ENCODE results near the gene IGF2BP2. TPM values are rescaled to one million over a fixed set of nuclear protein-coding genes. Genes with fewer than 3 reads are reported as not detected.
A peak's percentile ranks its signal among the peaks of the same experiment; 100 is the strongest.

IGF2BP2 gene
- total and polyA plus RNA-seq, 2 of the 4 experiments (the other 2 are of a cell fraction), result 23.4 to 88.2 TPM

DNA sequence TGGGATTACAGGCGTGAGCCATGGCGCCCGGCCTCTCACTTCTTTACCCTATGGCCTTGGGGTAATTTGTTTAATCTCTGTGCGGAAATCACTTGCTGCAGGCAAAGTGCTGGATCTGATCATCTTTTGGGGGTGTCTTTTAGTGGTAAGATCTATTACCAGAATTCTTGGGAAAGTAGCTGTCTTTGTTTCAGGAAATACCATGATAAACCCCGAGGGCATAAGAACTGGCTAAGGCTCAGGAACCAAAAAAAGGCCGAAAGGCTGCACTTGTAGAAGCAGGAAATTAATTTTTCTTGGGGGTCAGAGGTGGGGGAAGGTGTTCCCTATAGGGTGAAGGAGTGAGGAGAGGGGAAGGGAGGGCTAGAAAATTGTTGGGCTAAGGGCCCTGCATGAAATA lies 22.7 kb upstream of the IGF2BP2 start:
- H4K20me1 ChIP-seq (ENCODE audit: insufficient read depth, low read length), result no peaks in the 10 kb centered on the region
- in situ Hi-C loops (cut with MboI; ENCODE audit: low sequenced_read_pairs) (no loop called here), dilution Hi-C loops (cut with HindIII; ENCODE audit: low sequenced_read_pairs, unreplicated experiment) (no loop called here), intact Hi-C loops (cut with micrococcal nuclease) (no loop called here)
- ChIA-PET CTCF (no interaction called here), POLR2A (ENCODE audit: unreplicated experiment) (no interaction called here)
- no peak overlapping the region for H3K4ac ChIP-seq (ENCODE audit: low read depth, low read length)
- no peak overlapping the region for H4K8ac ChIP-seq (ENCODE audit: low read depth in 2 of 2, low read length in 2 of 2)
- H3K9me1 ChIP-seq (ENCODE audit: insufficient read depth, low read length), result no peaks in the 10 kb centered on the region
- no peak overlapping the region for H2BK120ac ChIP-seq (ENCODE audit: low read depth, low read length)
- H2AFZ ChIP-seq (replicated peaks; ENCODE audit: low read length, poor library complexity), result peak overlapping the region; percentile 23
- no peaks in the 10 kb centered on the region for H3K4me1 ChIP-seq (ENCODE audit: control insufficient read depth, insufficient read depth, low read length)
- H3K14ac ChIP-seq (replicated peaks; ENCODE audit: low read depth, low read length), result no peak overlapping the region
- H3K9ac ChIP-seq (ENCODE audit: low read depth, low read length), result no peak overlapping the region
- H3K27ac ChIP-seq (ENCODE audit: insufficient read depth, low read length), result no peak overlapping the region
- ATAC-seq (ENCODE audit: low read depth), result no peak
- no peak overlapping the region for H3K4me2 ChIP-seq (ENCODE audit: low read depth, low read length)
- DNase-seq, result no peak
- no peak overlapping the region for H2BK20ac ChIP-seq (ENCODE audit: low read depth, low read length)
- no peak overlapping the region for H3K23ac ChIP-seq (ENCODE audit: low read depth, low read length)
- H4K91ac ChIP-seq (ENCODE audit: insufficient read depth, low read depth, low read length), result no peak overlapping the region
- H2BK15ac ChIP-seq (ENCODE audit: low read depth, low read length), result no peak overlapping the region
- BruUV-seq (replicated peaks), result no TSS peak
- no peaks in the 10 kb centered on the region for H3K9me3 ChIP-seq (ENCODE audit: control insufficient read depth, insufficient read depth, low read length)
- no peak overlapping the region for H2AK9ac ChIP-seq (replicated peaks; ENCODE audit: low read depth, low read length, poor library complexity)
- no peak overlapping the region for H2AK5ac ChIP-seq (ENCODE audit: low read depth, low read length)
- no peaks in the 10 kb centered on the region for H3K79me1 ChIP-seq (ENCODE audit: low read depth in 1 of 2, low read length in 2 of 2)
- no peak overlapping the region for H4K5ac ChIP-seq (ENCODE audit: low read depth, low read length)
- H3K27me3 ChIP-seq (ENCODE audit: control insufficient read depth, insufficient read depth, low read length), result peaks cover 7% of the 10 kb centered on the region
- no peak overlapping the region for H3K4me3 ChIP-seq (ENCODE audit: insufficient read depth, low read depth, low read length)
- no peak overlapping the region for H3K56ac ChIP-seq (ENCODE audit: extremely low read depth, insufficient read depth, low read length)
- no peak for TF ChIP-seq MAFK (IDR thresholded peaks at IDR 0.05; ENCODE audit: low read depth, low read length)
- no peak for TF ChIP-seq MXI1 (IDR thresholded peaks at IDR 0.05; ENCODE audit: borderline replicate concordance, low read depth, low read length)
- H3K18ac ChIP-seq (ENCODE audit: low read depth, low read length), result no peak overlapping the region
- H3K36me3 ChIP-seq (ENCODE audit: control insufficient read depth, insufficient read depth, low read length), result no peaks in the 10 kb centered on the region
- H2BK5ac ChIP-seq (ENCODE audit: low read depth, low read length, poor library complexity, severe bottlenecking), result no peak overlapping the region
- WGBS, 2 experiments (ENCODE audit: extremely low coverage in 2 of 2, insufficient read length in 1 of 2), result 89% methylated on average over 2 of the region's 6 CpGs; no CpG with 5 or more reads in 1 of the 2 experiments
